IMR-90 (cell line): Measurements from ENCODE around the gene GIPR. TPM values are rescaled to one million over a fixed set of nuclear protein-coding genes. Genes with fewer than 3 reads are reported as not detected.

Experiments
- ATAC-seq: fragments of 200-7000 bp; cut with Tn5 transposase; 2 replicates; pipeline ENCODE4 v1.9.1; 2020; ENCODE audit warnings: low read depth, mild to moderate bottlenecking, moderate library complexity
- BruUV-seq: library from RNA; stranded (reverse); fragments of 400-500 nt; replicated peaks from 2 replicates; lab custom pipeline; 2021; lab: Mats Ljungman, UMichigan
- CTCF ChIA-PET: fragments of 300-600 bp; formaldehyde crosslinking; extraction: SDS; loops from one replicate; lab custom pipeline; 2021; ENCODE audit warnings: antibody characterized with exemption; lab: Yijun Ruan, JAX
- POLR2A ChIA-PET: fragments of 300-600 bp; sonication (Branson Sonifier 250); formaldehyde crosslinking; loops from one replicate; lab custom pipeline; 2022; ENCODE audit warnings: antibody characterized with exemption; ENCODE audit not compliant: unreplicated experiment; lab: Charles Lee
- DNase-seq: peaks from one replicate; pipeline ENCODE4 v3.0.0; 2013
- H2AFZ ChIP-seq: replicated peaks from 2 replicates; pipeline ENCODE3; 2013; ENCODE audit warnings: low read length, mild to moderate bottlenecking; ENCODE audit not compliant: poor library complexity
- H2AK5ac ChIP-seq: 2 replicates; pipeline ENCODE4 v1.6.1; 2013; ENCODE audit warnings: low read depth, low read length, inconsistent platforms
- H2AK9ac ChIP-seq: replicated peaks from 2 replicates; pipeline ENCODE3; 2013; ENCODE audit warnings: mild to moderate bottlenecking, low read depth, low read length, moderate library complexity; ENCODE audit not compliant: poor library complexity
- H2BK120ac ChIP-seq: 2 replicates; pipeline ENCODE4 v1.6.1; 2013; ENCODE audit warnings: low read depth, low read length, inconsistent platforms
- H2BK15ac ChIP-seq: 3 replicates; pipeline ENCODE4 v1.6.1; 2013; ENCODE audit warnings: low read depth, low read length, inconsistent platforms
- H2BK20ac ChIP-seq: 2 replicates; pipeline ENCODE4 v1.6.1; 2013; ENCODE audit warnings: low read depth, mild to moderate bottlenecking, inconsistent platforms, low read length, moderate library complexity
- H2BK5ac ChIP-seq: 2 replicates; pipeline ENCODE4 v1.6.1; 2013; ENCODE audit warnings: mild to moderate bottlenecking, low read depth, low read length, inconsistent platforms; ENCODE audit not compliant: poor library complexity, severe bottlenecking
- H3K14ac ChIP-seq: replicated peaks from 2 replicates; pipeline ENCODE4 v1.6.1; 2013; ENCODE audit warnings: low read depth, low read length, inconsistent platforms
- H3K18ac ChIP-seq: 2 replicates; pipeline ENCODE4 v1.6.1; 2013; ENCODE audit warnings: low read depth, low read length, control low read depth
- H3K23ac ChIP-seq: 2 replicates; pipeline ENCODE4 v1.6.1; 2013; ENCODE audit warnings: low read depth, low read length, inconsistent platforms
- H3K27ac ChIP-seq: 2 replicates; pipeline ENCODE4 v1.5.1; 2013; ENCODE audit warnings: mild to moderate bottlenecking, control low read depth, low read length; ENCODE audit not compliant: insufficient read depth
- H3K27me3 ChIP-seq: 2 replicates; pipeline ENCODE4 v1.6.1; 2013; ENCODE audit warnings: low read length; ENCODE audit not compliant: control insufficient read depth, insufficient read depth
- H3K36me3 ChIP-seq: 2 replicates; pipeline ENCODE4 v1.6.1; 2013; ENCODE audit warnings: low read length, mixed read lengths; ENCODE audit not compliant: control insufficient read depth, insufficient read depth
- H3K4ac ChIP-seq: 2 replicates; pipeline ENCODE4 v1.6.1; 2013; ENCODE audit warnings: low read depth, low read length, inconsistent platforms
- H3K4me1 ChIP-seq: 2 replicates; pipeline ENCODE4 v1.6.1; 2013; ENCODE audit warnings: low read length, mixed read lengths; ENCODE audit not compliant: control insufficient read depth, insufficient read depth
- H3K4me2 ChIP-seq: 2 replicates; pipeline ENCODE4 v1.6.1; 2013; ENCODE audit warnings: low read depth, mild to moderate bottlenecking, control low read depth, low read length, moderate library complexity
- H3K4me3 ChIP-seq: 2 replicates; pipeline ENCODE4 v1.5.1; 2013; ENCODE audit warnings: low read depth, mild to moderate bottlenecking, control low read depth, low read length, moderate library complexity; ENCODE audit not compliant: insufficient read depth
- H3K56ac ChIP-seq: 2 replicates; pipeline ENCODE4 v1.6.1; 2013; ENCODE audit warnings: low read length, inconsistent platforms; ENCODE audit not compliant: insufficient read depth; ENCODE audit errors: extremely low read depth
- H3K79me1 ChIP-seq, 2 experiments: 2 replicates each; pipeline ENCODE4 v1.6.1; 2013; ENCODE audit warnings: low read length in 2 of 2, inconsistent platforms in 1 of 2, low read depth in 1 of 2
- H3K9ac ChIP-seq: 2 replicates; pipeline ENCODE4 v1.6.1; 2013; ENCODE audit warnings: low read depth, low read length, control low read depth
- H3K9me1 ChIP-seq: 2 replicates; pipeline ENCODE4 v1.6.1; 2013; ENCODE audit warnings: low read length, inconsistent platforms; ENCODE audit not compliant: insufficient read depth
- H3K9me3 ChIP-seq: 2 replicates; pipeline ENCODE4 v1.6.1; 2013; ENCODE audit warnings: low read length; ENCODE audit not compliant: control insufficient read depth, insufficient read depth
- H4K20me1 ChIP-seq: 2 replicates; pipeline ENCODE4 v1.6.1; 2013; ENCODE audit warnings: low read length, inconsistent platforms; ENCODE audit not compliant: insufficient read depth
- H4K5ac ChIP-seq: 2 replicates; pipeline ENCODE4 v1.6.1; 2013; ENCODE audit warnings: mild to moderate bottlenecking, low read depth, low read length, control low read depth
- H4K8ac ChIP-seq, 2 experiments: 2 replicates each; pipeline ENCODE4 v1.6.1; 2013; ENCODE audit warnings: low read depth in 2 of 2, low read length in 2 of 2, control low read depth in 1 of 2, inconsistent platforms in 1 of 2
- H4K91ac ChIP-seq: 2 replicates; pipeline ENCODE4 v1.6.1; 2013; ENCODE audit warnings: low read depth, low read length, inconsistent platforms; ENCODE audit not compliant: insufficient read depth
- RAD21 ChIP-seq: IDR thresholded peaks from 2 replicates; pipeline ENCODE4 v1.6.1; 2012; ENCODE audit warnings: low read length, improper control_type of control experiment
- RFX5 ChIP-seq: IDR thresholded peaks from 2 replicates; pipeline ENCODE4 v1.8.0; 2012; ENCODE audit warnings: low read depth, mild to moderate bottlenecking, low read length, moderate library complexity
- WGBS, 2 experiments: methylation state at CpG; one replicate each; pipeline versions ENCODE4 v1.1.5 to v1.1.7; 2013; ENCODE audit warnings: missing lambda C conversion rate in 2 of 2; ENCODE audit not compliant: insufficient read length in 1 of 2; ENCODE audit errors: extremely low coverage in 2 of 2; 5-methylcytosine and 5-hydroxymethylcytosine counted together
- dilution Hi-C: fragments of 300-500 bp; cut with HindIII; formaldehyde crosslinking; loops from one replicate; pipeline ENCODE4 v1.14.3; 2018; ENCODE audit warnings: low sequenced_read_pairs; ENCODE audit not compliant: unreplicated experiment
- in situ Hi-C: fragments of 300-500 bp; cut with MboI; formaldehyde crosslinking; loops from 3 replicates; pipeline ENCODE4 v1.14.3; 2019; ENCODE audit warnings: low sequenced_read_pairs, inconsistent platforms, mixed read lengths
- intact Hi-C: fragments of 100-400 bp; cut with micrococcal nuclease; formaldehyde crosslinking; loops from 2 replicates; pipeline ENCODE4 v1.10.0; 2022
- polyA plus RNA-seq, 3 experiments: library from polyadenylated mRNA; depleted of rRNA; stranded (reverse); fragments of >200 nt; gene quantifications; 2 replicates each; pipeline ENCODE4 v1.2.3, GENCODE V29; 2012; ENCODE audit warnings: low replicate concordance in 1 of 3
- total RNA-seq: library from RNA; depleted of rRNA; stranded (reverse); fragments of >200 nt; gene quantifications from 2 replicates; pipeline ENCODE4 v1.2.3, GENCODE V29; 2012

Gene GIPR
- total and polyA plus RNA-seq, 2 of the 4 experiments (the other 2 are of a cell fraction): 0.18 to 1.2 TPM

DNA sequence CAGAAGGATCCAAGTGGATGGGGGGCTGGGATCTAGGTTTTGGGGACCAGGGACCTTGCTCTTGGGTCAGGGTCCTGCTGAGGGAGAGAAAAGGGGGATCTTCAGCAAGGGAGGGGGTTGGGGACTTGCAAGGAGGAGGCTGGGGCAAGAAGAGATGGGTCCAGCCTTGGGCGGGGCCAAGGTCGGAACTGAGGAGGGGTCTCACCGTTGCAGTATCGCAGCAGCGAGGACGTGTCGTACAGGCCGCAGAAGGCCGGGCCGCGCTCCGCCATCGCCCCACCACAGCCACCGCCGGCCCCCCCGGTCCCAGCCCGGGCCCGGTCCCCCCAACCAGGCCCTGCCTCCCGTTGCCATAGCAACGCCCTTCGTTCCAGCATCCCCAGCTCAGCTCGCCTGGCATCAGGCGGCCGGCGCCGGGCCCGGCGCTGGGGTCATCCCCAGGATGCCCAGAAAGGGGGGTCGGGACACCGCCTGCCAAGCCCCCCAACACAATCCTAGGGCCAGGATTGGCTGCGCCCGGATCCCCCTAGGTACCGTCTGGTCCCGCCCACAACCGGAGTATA is 22.9 kb upstream of the GIPR start:
- Histone ChIP-seq H3K27me3 (no peaks in the 10 kb centered on the region; the same call in 1 of the 2 replicates), H3K36me3 (no peaks in the 10 kb centered on the region), H3K56ac (no peak overlapping the region), H2BK5ac (no peak overlapping the region), H2AK9ac (no peak overlapping the region), H2BK15ac (no peak overlapping the region), H3K4me1 (peaks cover 10% of the 10 kb centered on the region), H3K9ac (no peak overlapping the region), H3K4me2 (peak overlapping the region; percentile 67; the same call in 1 of the 2 replicates), H2AFZ (peak overlapping the region; percentile 84), H4K91ac (no peak overlapping the region), H3K9me1 (no peaks in the 10 kb centered on the region), H2AK5ac (peak overlapping the region; percentile 43; the same call in 1 of the 2 replicates), H3K79me1 (0 out of 4 replicates have a peak, but pooled peaks cover 0 to 5% of the 10 kb centered on the region in 2 experiments), H4K20me1 (peaks cover 3% of the 10 kb centered on the region; the same call in 1 of the 2 replicates), H2BK120ac (no peak overlapping the region), H4K8ac (no peak overlapping the region), H3K18ac (no peak overlapping the region), H3K27ac (no peak overlapping the region), H3K14ac (no peak overlapping the region), H3K4ac (no peak overlapping the region), H2BK20ac (no peak overlapping the region), H3K4me3 (peak overlapping the region; percentile 44), H3K23ac (no peak overlapping the region), H4K5ac (no peak overlapping the region), H3K9me3 (no peaks in the 10 kb centered on the region)
- dilution Hi-C loops (no loop called here), intact Hi-C loops (no loop called here), in situ Hi-C loops (loop anchor here (10.0 kb wide), 1 partner anchor 120 kb away; no protein-coding TSS in a partner anchor)
- DNase-seq (no peak), ATAC-seq (peak; percentile 3)
- POLR2A ChIA-PET: no interaction called here
- TF ChIP-seq RFX5: no peak
- TF ChIP-seq RAD21: no peak
- 13% methylated on average over 14 of the region's 35 CpGs; no CpG with 5 or more reads in 1 of the 2 experiments for WGBS, 2 experiments
- BruUV-seq: no TSS peak
- CTCF ChIA-PET: no interaction called here
